Esophagus squamous epithelium (tissue), 5 donors: Measurements from ENCODE around the gene CCDC28A. TPM values are rescaled to one million over a fixed set of nuclear protein-coding genes. Genes with fewer than 3 reads are reported as not detected.
A peak's percentile ranks its signal among the peaks of the same experiment; 100 is the strongest.

Source experiments
- DNase-seq: peaks from one replicate; lab custom pipeline; 2025; lab: John Stamatoyannopoulos, UW
- H3K27ac ChIP-seq, 4 donors: fragments of 200-600 bp; sonication (generic); one replicate each; pipeline ENCODE4 v1.5.1; 2016 to 2019; ENCODE audit warnings: mild to moderate bottlenecking in 1 of 4
- H3K27me3 ChIP-seq, 4 donors: fragments of 200-600 bp; sonication (generic); 1 replicate in 3 of 4; 2 replicates in 1 of 4; pipeline versions ENCODE4 v1.5.1 to v1.6.0; 2017 to 2021; ENCODE audit warnings: antibody characterized with exemption in 1 of 4
- H3K36me3 ChIP-seq, 3 donors: fragments of 200-600 bp; sonication (generic); one replicate each; pipeline ENCODE4 v1.5.1; 2016 to 2019
- H3K4me1 ChIP-seq, 3 donors: fragments of 200-600 bp; sonication (generic); one replicate each; pipeline ENCODE4 v1.5.1; 2017 to 2019
- H3K4me3 ChIP-seq, 4 donors: fragments of 200-600 bp; sonication (generic); 1 replicate in 3 of 4; 2 replicates in 1 of 4; pipeline ENCODE4 v1.5.1; 2016 to 2019; ENCODE audit warnings: mild to moderate bottlenecking in 2 of 4, moderate library complexity in 1 of 4
- H3K9me3 ChIP-seq, 3 donors: fragments of 200-600 bp; sonication (generic); one replicate each; pipeline ENCODE4 v1.5.1; 2016 to 2019
- POLR2A ChIP-seq, 4 donors: fragments of 450-650 bp; IDR thresholded peaks; one replicate each; pipeline ENCODE4 v1.6.1; 2017; ENCODE audit warnings: antibody characterized with exemption in 4 of 4, mild to moderate bottlenecking in 4 of 4, moderate library complexity in 3 of 4
- WGBS, 2 donors: methylation state at CpG; one replicate each; pipeline ENCODE4 v1.1.5; 2018; 5-methylcytosine and 5-hydroxymethylcytosine counted together
- intact Hi-C: fragments of 100-400 bp; cut with DNase I; formaldehyde crosslinking; loops from one replicate; pipeline ENCODE4 v1.15.0; 2022
- total RNA-seq, 4 donors: library from RNA; depleted of rRNA; stranded (reverse); fragments of >200 nt; gene quantifications; one replicate each; pipeline ENCODE4 v1.1.0, GENCODE V29; 2016
- TF ChIP-seq, protein P1 (sequence below), 6 experiments: fragments of 450-650 bp in 4 of 6; fragments of 200-600 bp in 2 of 6; sonication (generic) in 2 of 6; IDR thresholded peaks; one replicate each; pipeline ENCODE4 v1.5.1; 2016 to 2019; ENCODE audit warnings: antibody characterized with exemption in 6 of 6, mild to moderate bottlenecking in 4 of 6, moderate library complexity in 4 of 6
- donor health status: DM: yes; HTN: yes; CAD: no.

CCDC28A gene
- total RNA-seq, 4 donors from 2014 or later, result 3.9 to 18.9 (median 9.5) TPM

DNA sequence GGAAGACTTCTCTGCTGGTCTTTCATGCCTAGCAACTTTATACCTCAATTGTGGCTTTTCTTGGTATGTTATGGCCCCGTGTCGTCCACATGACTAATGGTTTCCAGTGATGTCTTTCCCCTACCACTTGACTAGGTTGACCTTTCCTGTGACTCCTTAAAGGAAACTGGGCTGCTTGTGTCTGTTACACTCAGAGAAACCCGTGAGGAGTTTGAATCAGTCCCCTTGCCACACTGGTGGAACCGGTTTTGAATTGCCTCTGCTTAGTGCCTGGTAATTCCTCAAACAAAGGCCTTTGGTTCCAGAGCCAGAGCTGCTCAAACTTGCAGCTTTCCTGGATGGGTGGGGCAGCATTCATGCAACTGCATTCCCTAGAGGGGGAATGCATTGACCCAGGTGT, 44.2 kb downstream of the CCDC28A start:
- intact Hi-C loops, result loop anchor here (10.0 kb wide), 2 partner anchors 167 to 547 kb away; partner anchors contain the start of gene REPS1
- Histone ChIP-seq H3K27me3 (no peaks in the 10 kb centered on the region), H3K36me3 (no peaks in the 10 kb centered on the region), H3K4me1 (peaks cover 7 to 68% (median 12%) of the 10 kb centered on the region in 3 donors), H3K27ac (peak overlapping the region; percentile 83 to 90 (median 86)), H3K4me3 (no peak overlapping the region), H3K9me3 (no peaks in the 10 kb centered on the region)
- peak in 1 of 4 donors; percentile 17 for TF ChIP-seq POLR2A (IDR thresholded peaks at IDR 0.05)
- TF ChIP-seq, protein P1, sequence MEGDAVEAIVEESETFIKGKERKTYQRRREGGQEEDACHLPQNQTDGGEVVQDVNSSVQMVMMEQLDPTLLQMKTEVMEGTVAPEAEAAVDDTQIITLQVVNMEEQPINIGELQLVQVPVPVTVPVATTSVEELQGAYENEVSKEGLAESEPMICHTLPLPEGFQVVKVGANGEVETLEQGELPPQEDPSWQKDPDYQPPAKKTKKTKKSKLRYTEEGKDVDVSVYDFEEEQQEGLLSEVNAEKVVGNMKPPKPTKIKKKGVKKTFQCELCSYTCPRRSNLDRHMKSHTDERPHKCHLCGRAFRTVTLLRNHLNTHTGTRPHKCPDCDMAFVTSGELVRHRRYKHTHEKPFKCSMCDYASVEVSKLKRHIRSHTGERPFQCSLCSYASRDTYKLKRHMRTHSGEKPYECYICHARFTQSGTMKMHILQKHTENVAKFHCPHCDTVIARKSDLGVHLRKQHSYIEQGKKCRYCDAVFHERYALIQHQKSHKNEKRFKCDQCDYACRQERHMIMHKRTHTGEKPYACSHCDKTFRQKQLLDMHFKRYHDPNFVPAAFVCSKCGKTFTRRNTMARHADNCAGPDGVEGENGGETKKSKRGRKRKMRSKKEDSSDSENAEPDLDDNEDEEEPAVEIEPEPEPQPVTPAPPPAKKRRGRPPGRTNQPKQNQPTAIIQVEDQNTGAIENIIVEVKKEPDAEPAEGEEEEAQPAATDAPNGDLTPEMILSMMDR (IDR thresholded peaks at IDR 0.05), result no peak
- DNase-seq, result no peak
- WGBS, 2 donors, result 18 to 38% methylated on average over 2 to 4 of the region's 4 CpGs

DNA sequence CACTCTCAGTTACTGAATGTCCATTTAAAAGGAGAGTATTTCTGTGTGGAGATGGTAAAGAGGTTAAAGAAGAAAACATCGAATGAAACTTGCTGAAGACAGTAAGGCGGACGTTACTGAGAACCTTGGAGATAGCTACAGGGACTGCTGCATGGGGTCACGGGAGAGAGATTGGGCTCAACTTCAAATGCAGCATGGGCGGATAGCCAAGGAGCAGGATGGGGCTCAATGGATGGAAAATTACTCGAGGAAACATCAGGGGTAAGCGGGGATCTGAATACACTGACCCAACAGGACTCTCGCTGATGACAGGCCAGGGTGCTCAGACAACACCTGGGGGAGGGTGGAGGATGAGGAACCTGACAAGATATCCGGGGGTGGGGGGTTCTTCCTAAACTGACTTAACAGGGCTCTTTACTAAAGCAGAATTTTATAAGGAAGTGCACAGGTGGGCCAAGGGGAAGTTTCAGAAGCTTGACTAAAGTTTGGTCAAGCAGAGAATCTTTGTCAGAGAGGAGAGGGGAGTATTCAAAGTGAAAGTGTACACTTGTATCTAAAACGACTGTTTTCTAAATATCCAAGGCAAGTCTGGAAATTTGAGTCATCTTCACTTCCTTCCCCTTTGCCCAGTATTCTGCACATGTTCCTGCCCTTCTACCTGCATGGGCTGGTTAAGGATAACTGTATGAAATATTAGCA, 45.1 kb downstream of the CCDC28A start:
- Histone ChIP-seq H3K27ac (peak overlapping the region; percentile 83 to 90 (median 86)), H3K4me3 (no peak overlapping the region), H3K4me1 (peaks cover 7 to 68% (median 12%) of the 10 kb centered on the region in 3 donors), H3K27me3 (no peaks in the 10 kb centered on the region), H3K36me3 (no peaks in the 10 kb centered on the region), H3K9me3 (no peaks in the 10 kb centered on the region)
- DNase-seq, result no peak
- WGBS, 2 donors, result 38 to 44% methylated on average over 10 of the region's 10 CpGs
- intact Hi-C loops, result loop anchor here (10.0 kb wide), 2 partner anchors 166 to 546 kb away; partner anchors contain the start of gene REPS1
- no peak for TF ChIP-seq POLR2A (IDR thresholded peaks at IDR 0.05)
- TF ChIP-seq, protein P1 (IDR thresholded peaks at IDR 0.05), result no peak

DNA sequence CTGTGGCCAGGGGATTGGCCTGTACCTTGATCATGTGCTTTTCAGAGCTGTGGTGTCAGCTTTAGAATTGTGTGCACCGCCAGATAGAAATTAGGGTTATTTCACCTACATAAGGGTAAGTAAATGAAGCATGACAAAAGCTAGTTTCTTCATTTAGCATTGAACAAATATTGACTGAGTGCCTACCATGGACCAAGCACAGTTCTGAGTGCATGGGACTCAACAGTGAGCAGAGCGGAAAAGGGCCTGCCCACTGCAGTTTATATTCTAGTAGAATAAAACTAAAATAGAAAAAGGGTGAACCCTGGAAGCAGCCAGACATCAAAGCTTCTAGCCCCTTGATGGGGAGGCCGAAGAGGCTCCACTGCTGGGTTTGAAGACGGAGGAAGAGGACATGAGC, 48.0 kb downstream of the CCDC28A start:
- H3K36me3 ChIP-seq, result no peaks in the 10 kb centered on the region
- no peak overlapping the region for H3K4me3 ChIP-seq
- no peaks in the 10 kb centered on the region for H3K27me3 ChIP-seq
- H3K4me1 ChIP-seq, result peaks cover 7 to 51% (median 12%) of the 10 kb centered on the region in 3 donors
- DNase-seq, result no peak
- peak overlapping the region in 1 of 4 donors; percentile 90 for H3K27ac ChIP-seq
- no peaks in the 10 kb centered on the region for H3K9me3 ChIP-seq
- intact Hi-C loops, result no loop called here
- WGBS, 2 donors, result 85 to 93% methylated on average over 4 of the region's 4 CpGs
- no peak for TF ChIP-seq POLR2A (IDR thresholded peaks at IDR 0.05)

DNA sequence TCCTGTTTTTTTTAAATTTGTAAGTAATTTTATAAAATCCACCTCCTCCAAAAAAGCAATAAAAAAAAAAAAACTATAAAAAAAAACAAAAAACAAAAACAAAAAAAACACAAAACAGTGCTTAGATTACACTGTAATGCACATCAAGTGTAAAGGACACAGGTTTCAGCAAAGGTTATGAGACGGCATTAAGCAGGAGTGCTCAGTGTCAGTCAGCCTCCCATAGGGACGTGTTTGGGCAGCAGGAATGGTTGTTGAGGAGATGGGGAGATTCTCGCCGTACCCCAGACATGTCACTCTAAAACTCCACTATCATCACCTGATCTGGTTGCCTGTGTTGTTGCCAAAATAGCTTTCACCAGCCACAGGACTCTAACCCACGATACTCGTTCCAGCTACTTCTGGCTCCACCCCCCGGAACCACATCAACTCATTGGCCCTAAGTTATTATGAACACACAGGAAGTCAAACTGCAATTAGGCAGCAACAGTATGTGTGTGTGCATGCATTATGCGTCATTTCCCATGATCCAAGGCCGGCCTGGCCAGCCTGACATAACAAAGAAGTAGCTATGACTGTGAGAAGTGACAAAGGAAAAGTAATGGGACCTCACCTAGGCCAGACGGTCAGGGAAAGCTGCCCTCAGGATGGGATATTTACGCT, 51.0 kb downstream of the CCDC28A start:
- DNase-seq, result no peak
- Histone ChIP-seq H3K9me3 (no peaks in the 10 kb centered on the region), H3K27me3 (no peaks in the 10 kb centered on the region), H3K36me3 (no peaks in the 10 kb centered on the region), H3K4me3 (no peak overlapping the region), H3K27ac (peak overlapping the region in 1 of 4 donors; percentile 14), H3K4me1 (peaks cover 0 to 22% (median 0%) of the 10 kb centered on the region in 3 donors)
- intact Hi-C loops, result no loop called here
- no peak for TF ChIP-seq POLR2A (IDR thresholded peaks at IDR 0.05)
- TF ChIP-seq, protein P1 (IDR thresholded peaks at IDR 0.05), result no peak
- WGBS, 2 donors, result 78% methylated on average over 11 of the region's 11 CpGs

DNA sequence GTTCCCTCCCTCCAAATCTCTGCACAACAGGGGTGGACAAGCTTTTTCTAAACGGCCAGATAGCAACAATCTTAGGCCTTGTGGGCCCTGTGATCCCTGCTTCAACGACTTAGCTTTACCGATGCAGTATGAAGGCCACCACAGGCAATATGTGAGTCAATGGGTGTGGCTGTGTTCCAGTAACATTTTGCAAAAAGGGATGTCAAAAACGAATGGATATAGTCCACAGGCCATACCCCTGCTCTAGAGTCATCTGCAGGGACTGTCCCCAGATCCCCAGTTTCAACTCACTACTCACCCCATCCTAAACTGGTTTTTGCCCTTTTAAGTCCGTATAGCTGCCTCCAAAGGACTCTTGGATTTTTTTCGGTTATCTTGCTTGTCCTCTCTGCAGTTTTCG, 56.7 kb downstream of the CCDC28A start:
- Histone ChIP-seq H3K27ac (no peak overlapping the region), H3K4me1 (peaks cover 0 to 20% (median 5%) of the 10 kb centered on the region in 3 donors), H3K36me3 (no peaks in the 10 kb centered on the region), H3K9me3 (no peaks in the 10 kb centered on the region), H3K27me3 (no peaks in the 10 kb centered on the region), H3K4me3 (no peak overlapping the region)
- intact Hi-C loops, result no loop called here
- WGBS, 2 donors, result 63 to 68% methylated on average over 7 of the region's 7 CpGs
- TF ChIP-seq, protein P1 (IDR thresholded peaks at IDR 0.05), result no peak
- no peak for TF ChIP-seq POLR2A (IDR thresholded peaks at IDR 0.05)
- no peak for DNase-seq
